Muscle layer of colon (tissue), 2 donors: ENCODE results near the gene MEX3D.
A peak's percentile ranks its signal among the peaks of the same experiment; 100 is the strongest.
"Not testable (repeated sequence)": the region's sequence is repeated elsewhere in the genome, so short reads cannot be mapped to it uniquely, and the experiment has no call there.

ENCODE experiments used
- H3K27ac ChIP-seq: one replicate; pipeline ENCODE4 v1.7.0; 2013; ENCODE audit warnings: low read depth, mild to moderate bottlenecking, low read length, moderate library complexity
- H3K27me3 ChIP-seq, 2 donors: one replicate each; pipeline ENCODE4 v1.7.0; 2013; ENCODE audit warnings: low read length in 2 of 2, mild to moderate bottlenecking in 2 of 2; ENCODE audit not compliant: insufficient read depth in 2 of 2, control insufficient read depth in 1 of 2
- H3K36me3 ChIP-seq: one replicate; pipeline ENCODE4 v1.7.0; 2013; ENCODE audit warnings: mild to moderate bottlenecking, low read length; ENCODE audit not compliant: insufficient read depth
- H3K4me1 ChIP-seq: one replicate; pipeline ENCODE4 v1.7.0; 2013; ENCODE audit warnings: mild to moderate bottlenecking, low read length; ENCODE audit not compliant: insufficient read depth
- H3K4me3 ChIP-seq, 2 donors: one replicate each; pipeline ENCODE4 v1.7.0; 2013; ENCODE audit warnings: low read length in 2 of 2, low read depth in 1 of 2, mild to moderate bottlenecking in 1 of 2, moderate library complexity in 1 of 2
- H3K9ac ChIP-seq: one replicate; pipeline ENCODE4 v1.7.0; 2013; ENCODE audit warnings: low read length
- H3K9me3 ChIP-seq: one replicate; pipeline ENCODE4 v1.7.0; 2013; ENCODE audit warnings: mild to moderate bottlenecking, low read length
- donor health status: abdominal sarcoma.
- donor health status: Adenocarcinoma of cecum.

Gene MEX3D

DNA sequence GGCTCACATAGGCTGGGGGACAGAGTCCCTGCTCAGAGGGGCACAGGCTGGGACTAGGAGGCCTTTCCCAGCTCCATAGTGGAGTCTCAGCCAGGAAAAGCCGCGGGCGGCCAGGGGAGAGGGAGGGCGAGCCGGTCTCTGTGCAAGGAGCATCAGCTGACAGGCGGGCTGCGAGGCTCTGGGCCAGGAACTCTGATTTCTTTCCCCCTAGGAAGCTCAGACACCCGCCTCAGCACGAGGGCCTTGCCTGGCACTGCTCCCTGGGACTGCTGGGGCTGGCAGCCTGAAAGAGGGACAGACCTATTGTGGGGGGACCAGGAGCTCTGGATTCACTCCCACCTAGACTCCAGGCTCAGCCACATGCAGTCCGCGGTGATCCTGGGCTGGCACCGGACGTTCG is 46.5 kb downstream of the MEX3D start:
- H3K36me3 ChIP-seq: no peaks in the 10 kb centered on the region
- H3K27ac ChIP-seq: no peak overlapping the region
- H3K9me3 ChIP-seq: no peaks in the 10 kb centered on the region
- H3K27me3 ChIP-seq: peaks cover 20 to 39% of the 10 kb centered on the region in 2 donors
- H3K4me3 ChIP-seq: no peak overlapping the region
- peaks cover 3% of the 10 kb centered on the region for H3K4me1 ChIP-seq
- no peak overlapping the region for H3K9ac ChIP-seq

- no peak overlapping the region for H3K9ac ChIP-seq
- H3K9me3 ChIP-seq: no peaks in the 10 kb centered on the region
- H3K4me3 ChIP-seq: no peak overlapping the region
- no peak overlapping the region for H3K27ac ChIP-seq
- no peaks in the 10 kb centered on the region for H3K36me3 ChIP-seq
- H3K4me1 ChIP-seq: peaks cover 3% of the 10 kb centered on the region
- H3K27me3 ChIP-seq: peaks cover 9 to 28% of the 10 kb centered on the region in 2 donors
Observed at GRCh38 chr19:1520203-1520780, 47.8 kb downstream of the MEX3D start.

- not testable (repeated sequence) for H3K4me1 ChIP-seq, H3K4me3 ChIP-seq, H3K36me3 ChIP-seq, H3K27ac ChIP-seq, H3K9me3 ChIP-seq, H3K9ac ChIP-seq
- H3K27me3 ChIP-seq: peaks cover 6 to 28% of the 10 kb centered on the region in 2 donors
Observed at GRCh38 chr19:1519802-1520201, 48.3 kb downstream of the MEX3D start.

DNA sequence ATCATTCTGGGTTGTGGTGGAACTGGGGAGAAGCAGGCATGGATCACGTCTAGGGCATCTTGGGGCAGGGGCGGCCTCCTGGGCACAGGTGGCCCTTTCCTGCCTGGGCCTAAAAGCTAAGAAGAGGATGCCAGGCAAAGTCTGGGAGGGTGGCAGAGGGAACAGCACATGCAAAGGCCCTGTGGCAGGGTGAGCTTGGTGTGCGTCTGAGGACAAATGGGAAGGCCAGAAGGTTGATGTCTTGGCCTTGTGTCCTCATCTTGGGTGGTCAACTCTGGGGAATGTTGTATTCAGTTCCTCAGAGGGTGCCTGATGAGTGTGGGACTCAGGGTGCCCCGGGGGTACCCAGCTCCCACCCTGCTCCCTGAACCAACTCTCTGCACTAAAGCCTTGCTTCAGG is 49.7 kb downstream of the MEX3D start:
- Histone ChIP-seq H3K27ac (no peak overlapping the region), H3K27me3 (peaks cover 0 to 33% of the 10 kb centered on the region in 2 donors), H3K4me3 (no peak overlapping the region), H3K9ac (no peak overlapping the region), H3K9me3 (no peaks in the 10 kb centered on the region), H3K4me1 (peaks cover 3% of the 10 kb centered on the region), H3K36me3 (no peaks in the 10 kb centered on the region)

DNA sequence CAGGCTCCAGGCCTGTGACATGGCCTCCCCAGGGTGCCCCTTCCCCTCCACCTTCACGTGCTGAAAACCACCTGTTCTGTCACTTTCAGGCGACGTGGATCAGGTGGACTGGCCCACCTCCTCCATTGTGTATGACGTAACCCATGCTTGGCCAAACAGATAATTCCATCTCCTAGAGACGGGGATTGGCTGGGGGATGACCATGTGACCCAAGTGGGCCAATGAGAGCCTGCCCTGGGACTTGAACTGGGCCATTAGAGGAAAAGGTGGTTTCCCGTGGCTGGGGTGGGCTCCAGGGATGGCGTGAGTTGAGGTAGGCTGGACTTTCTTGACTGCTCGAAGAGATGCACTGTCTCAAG is 51.8 kb downstream of the MEX3D start:
- Histone ChIP-seq H3K4me3 (no peak overlapping the region), H3K27me3 (peaks cover 0 to 44% of the 10 kb centered on the region in 2 donors)

GRCh38 chr19:1514986-1515721 is 53.0 kb downstream of the MEX3D start:
- H3K9ac ChIP-seq: no peak overlapping the region
- H3K36me3 ChIP-seq: no peaks in the 10 kb centered on the region
- no peak overlapping the region for H3K27ac ChIP-seq
- H3K4me3 ChIP-seq: no peak overlapping the region
- H3K27me3 ChIP-seq: peaks cover 0 to 54% of the 10 kb centered on the region in 2 donors
- H3K4me1 ChIP-seq: no peaks in the 10 kb centered on the region
- no peaks in the 10 kb centered on the region for H3K9me3 ChIP-seq

More for the DNA sequence above, 51.8 kb downstream of the MEX3D start:
- no peaks in the 10 kb centered on the region for H3K9me3 ChIP-seq
- no peaks in the 10 kb centered on the region for H3K4me1 ChIP-seq
- no peaks in the 10 kb centered on the region for H3K36me3 ChIP-seq
- H3K9ac ChIP-seq: no peak overlapping the region
- no peak overlapping the region for H3K27ac ChIP-seq

DNA sequence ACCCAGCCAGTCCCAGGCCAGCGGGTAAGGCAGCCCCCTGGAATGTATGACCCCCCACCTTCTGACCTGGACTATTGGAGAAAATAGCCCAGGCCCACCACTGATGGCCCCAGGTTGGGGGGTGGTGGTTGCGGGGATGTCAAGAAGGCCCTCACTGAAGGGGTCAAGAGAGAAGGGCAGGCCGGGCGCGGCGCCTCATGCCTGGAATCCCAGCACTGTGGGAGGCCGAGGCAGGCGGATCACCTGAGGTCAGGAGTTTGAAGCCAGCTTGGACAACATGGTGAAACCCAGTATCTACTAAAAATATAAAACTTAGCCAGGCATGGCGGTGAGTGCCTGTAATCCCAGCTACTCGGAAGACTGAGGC is 53.8 kb downstream of the MEX3D start:
- no peaks in the 10 kb centered on the region for H3K4me1 ChIP-seq
- H3K9ac ChIP-seq: no peak overlapping the region
- no peak overlapping the region for H3K4me3 ChIP-seq
- peaks cover 0 to 54% of the 10 kb centered on the region in 2 donors for H3K27me3 ChIP-seq
- no peak overlapping the region for H3K27ac ChIP-seq
- H3K36me3 ChIP-seq: no peaks in the 10 kb centered on the region
- H3K9me3 ChIP-seq: no peaks in the 10 kb centered on the region

- H3K27ac ChIP-seq: no peak overlapping the region
- no peaks in the 10 kb centered on the region for H3K9me3 ChIP-seq
- H3K4me3 ChIP-seq: peak overlapping the region in 1 of 2 donors; percentile 32
- H3K4me1 ChIP-seq: no peaks in the 10 kb centered on the region
- no peak overlapping the region for H3K9ac ChIP-seq
- no peaks in the 10 kb centered on the region for H3K36me3 ChIP-seq
- peaks cover 0 to 54% of the 10 kb centered on the region in 2 donors for H3K27me3 ChIP-seq
Observed at GRCh38 chr19:1513499-1514294, 54.4 kb downstream of the MEX3D start.

- H3K9ac ChIP-seq: no peak within 1 kb of the TSS
- peaks cover 0 to 55% of the 10 kb centered on the region in 2 donors for H3K27me3 ChIP-seq
- H3K27ac ChIP-seq: no peak within 1 kb of the TSS
Observed at GRCh38 chr19:1512671-1513498, 55.2 kb downstream of the MEX3D start, which contains the start of gene ADAMTSL5. Gene ADAMTSL5 (minus strand): TSS chr19:1513019. CDS start chr19:1510943, 2,076 bp downstream.

GRCh38 chr19:1511318-1512317 is 56.5 kb downstream of the MEX3D start:
- H3K4me3 ChIP-seq: no peak overlapping the region
- peaks cover 5% of the 10 kb centered on the region for H3K4me1 ChIP-seq
- H3K27ac ChIP-seq: no peak overlapping the region

More at GRCh38 chr19:1512671-1513498, 55.2 kb downstream of the MEX3D start, which contains the start of gene ADAMTSL5:
- Histone ChIP-seq H3K4me3 (peak within 1 kb of the TSS; percentile 32 to 35), H3K9me3 (no peaks in the 10 kb centered on the region), H3K4me1 (no peaks in the 10 kb centered on the region), H3K36me3 (no peaks in the 10 kb centered on the region)

More at GRCh38 chr19:1511318-1512317, 56.5 kb downstream of the MEX3D start:
- Histone ChIP-seq H3K9ac (no peak overlapping the region), H3K27me3 (peaks cover 0 to 67% of the 10 kb centered on the region in 2 donors), H3K9me3 (no peaks in the 10 kb centered on the region), H3K36me3 (no peaks in the 10 kb centered on the region)
